Caco-2 (cell line): ENCODE measurements around the gene DOK3. TPM values are rescaled to one million over a fixed set of nuclear protein-coding genes. Genes with fewer than 3 reads are reported as not detected.

ENCODE experiments used
- BruUV-seq: library from RNA; stranded (reverse); fragments of 400-500 nt; replicated peaks from 2 replicates; lab custom pipeline; 2021; lab: Mats Ljungman, UMichigan
- CTCF ChIA-PET: fragments of 300-600 bp; sonication (Branson Sonifier 250); formaldehyde crosslinking; loops from one replicate; lab custom pipeline; 2022; ENCODE audit warnings: antibody characterized with exemption; lab: Charles Lee
- POLR2A ChIA-PET: fragments of 300-600 bp; sonication (Branson Sonifier 250); formaldehyde crosslinking; loops from one replicate; lab custom pipeline; 2022; ENCODE audit warnings: antibody characterized with exemption; lab: Charles Lee
- DNase-seq, 2 experiments: peaks; one replicate each; pipeline versions ENCODE4 v3.0.0 to v3.0.0-alpha.2; 2020 to 2022
- H3K27me3 ChIP-seq: replicated peaks from 2 replicates; pipeline ENCODE4 v1.6.0; 2011; ENCODE audit warnings: low read length; ENCODE audit not compliant: control insufficient read depth, insufficient read depth
- H3K36me3 ChIP-seq: 2 replicates; pipeline ENCODE4 v1.5.1; 2011; ENCODE audit warnings: low read length; ENCODE audit not compliant: control insufficient read depth, insufficient read depth
- H3K4me1 ChIP-seq: fragments of 250-450 bp; sonication (Bioruptor Pico); 2 replicates; pipeline ENCODE4 v1.5.1; 2020; ENCODE audit warnings: mild to moderate bottlenecking
- H3K4me3 ChIP-seq: 2 replicates; pipeline ENCODE4 v1.5.1; 2011; ENCODE audit warnings: low read depth, mild to moderate bottlenecking, control low read depth, low read length
- H3K9me3 ChIP-seq: fragments of 250-450 bp; sonication (Bioruptor Pico); 2 replicates; pipeline ENCODE4 v1.5.1; 2020; ENCODE audit warnings: mild to moderate bottlenecking, moderate library complexity
- H3K27ac Mint-ChIP-seq: one replicate; pipeline ENCODE4 v1.8.0; 2022; ENCODE audit warnings: mixed read lengths; ENCODE audit not compliant: unreplicated experiment
- H3K27me3 Mint-ChIP-seq: one replicate; pipeline ENCODE4 v1.8.0; 2022; ENCODE audit warnings: mixed read lengths; ENCODE audit not compliant: insufficient read depth, unreplicated experiment
- H3K36me3 Mint-ChIP-seq: one replicate; pipeline ENCODE4 v1.8.0; 2022; ENCODE audit warnings: mild to moderate bottlenecking, mixed read lengths; ENCODE audit not compliant: insufficient read depth, unreplicated experiment
- H3K4me1 Mint-ChIP-seq: one replicate; pipeline ENCODE4 v1.8.0; 2022; ENCODE audit warnings: low read depth, mixed read lengths; ENCODE audit not compliant: unreplicated experiment
- H3K4me3 Mint-ChIP-seq: one replicate; pipeline ENCODE4 v1.8.0; 2022; ENCODE audit warnings: mild to moderate bottlenecking, moderate library complexity, mixed read lengths; ENCODE audit not compliant: unreplicated experiment
- H3K9me3 Mint-ChIP-seq: one replicate; pipeline ENCODE4 v1.8.0; 2022; ENCODE audit warnings: mixed read lengths; ENCODE audit not compliant: unreplicated experiment
- CTCF ChIP-seq, 2 experiments: fragments of 200-600 bp in 1 of 2; IDR thresholded peaks; 1 replicate in 1 of 2; 2 replicates in 1 of 2; pipeline versions ENCODE4 v1.5.1 to v1.8.0; 2011 to 2022; ENCODE audit warnings: antibody characterized with exemption in 1 of 2, control low read depth in 1 of 2, inconsistent platforms in 1 of 2, low read depth in 1 of 2, low read length in 1 of 2, mild to moderate bottlenecking in 1 of 2, moderate library complexity in 1 of 2; ENCODE audit not compliant: insufficient read depth in 1 of 2, severe bottlenecking in 1 of 2, unreplicated experiment in 1 of 2
- intact Hi-C: fragments of 100-400 bp; cut with micrococcal nuclease; formaldehyde crosslinking; loops from one replicate; pipeline ENCODE4 v1.10.0; 2022; ENCODE audit not compliant: unreplicated experiment
- total RNA-seq: library from RNA; stranded (reverse); gene quantifications from 2 replicates; pipeline ENCODE4 v1.2.3, GENCODE V29; 2022

The DOK3 gene
- total RNA-seq, 1 experiment from 2014 or later = 7.9 TPM

GRCh38 chr5:177519463-177520235 lies 10.0 kb upstream of the DOK3 start:
- CTCF ChIA-PET = no interaction called here
- peaks cover 8% of the 10 kb centered on the region for H3K36me3 ChIP-seq
- Mint-ChIP-seq H3K4me1 (peaks cover 15% of the 10 kb centered on the region), H3K27me3 (no peaks in the 10 kb centered on the region), H3K27ac (no peak overlapping the region), H3K9me3 (no peaks in the 10 kb centered on the region), H3K36me3 (peaks cover 76% of the 10 kb centered on the region), H3K4me3 (peak overlapping the region; percentile 7)
- H3K4me3 ChIP-seq = no peak overlapping the region
- peaks cover 12% of the 10 kb centered on the region; the same call in 1 of the 2 replicates for H3K4me1 ChIP-seq
- POLR2A ChIA-PET = no interaction called here
- no TSS peak for BruUV-seq
- no peaks in the 10 kb centered on the region for H3K9me3 ChIP-seq
- intact Hi-C loops = no loop called here
- no peak for DNase-seq
- TF ChIP-seq CTCF (IDR thresholded peaks at IDR 0.05; ENCODE audit: insufficient read depth in 1 of 2, low read depth in 1 of 2, low read length in 1 of 2, severe bottlenecking in 1 of 2, unreplicated experiment in 1 of 2) = no peak
- H3K27me3 ChIP-seq = no peaks in the 10 kb centered on the region

GRCh38 chr5:177516601-177517568 lies 7.3 kb upstream of the DOK3 start, which contains the start of gene DDX41:
DDX41 (minus strand) TSS chr5:177516961; CDS start chr5:177516945, 16 bp downstream.
- POLR2A ChIA-PET = no interaction called here
- Mint-ChIP-seq H3K36me3 (peaks cover 78% of the 10 kb centered on the region), H3K4me3 (peak within 1 kb of the TSS; percentile 92), H3K27me3 (no peaks in the 10 kb centered on the region), H3K27ac (peak within 1 kb of the TSS; percentile 92), H3K4me1 (peaks cover 15% of the 10 kb centered on the region), H3K9me3 (no peaks in the 10 kb centered on the region)
- Histone ChIP-seq H3K9me3 (no peaks in the 10 kb centered on the region), H3K36me3 (peaks cover 15% of the 10 kb centered on the region), H3K4me1 (peaks cover 12% of the 10 kb centered on the region; the same call in 1 of the 2 replicates), H3K4me3 (peak within 1 kb of the TSS; percentile 99), H3K27me3 (no peaks in the 10 kb centered on the region)
- TF ChIP-seq CTCF (IDR thresholded peaks at IDR 0.05; ENCODE audit: insufficient read depth in 1 of 2, low read depth in 1 of 2, low read length in 1 of 2, severe bottlenecking in 1 of 2, unreplicated experiment in 1 of 2) = no peak
- BruUV-seq = TSS peak; percentile 75
- intact Hi-C loops = loop anchor here (1.0 kb wide), 1 partner anchor 71 kb away; no protein-coding TSS in a partner anchor
- CTCF ChIA-PET = interaction anchor here (0.7 to 1.1 kb wide), 3 partner anchors 15 to 497 kb away, joined by 3 to 4 read pairs (median 3); no protein-coding TSS in a partner anchor
- DNase-seq = peak; percentile 96 to 97

GRCh38 chr5:177515580-177515979 lies 6.0 kb upstream of the DOK3 start:
- TF ChIP-seq CTCF (IDR thresholded peaks at IDR 0.05; ENCODE audit: insufficient read depth in 1 of 2, low read depth in 1 of 2, low read length in 1 of 2, severe bottlenecking in 1 of 2, unreplicated experiment in 1 of 2) = no peak
- peak overlapping the region; percentile 92 for H3K4me3 Mint-ChIP-seq
- H3K4me1 ChIP-seq = peaks cover 12% of the 10 kb centered on the region; the same call in 1 of the 2 replicates
- peaks cover 14% of the 10 kb centered on the region for H3K4me1 Mint-ChIP-seq
- peaks cover 73% of the 10 kb centered on the region for H3K36me3 Mint-ChIP-seq
- H3K9me3 ChIP-seq = no peaks in the 10 kb centered on the region
- peak overlapping the region; percentile 92 for H3K27ac Mint-ChIP-seq
- no peak for DNase-seq
- CTCF ChIA-PET = interaction anchor here (0.6 to 0.9 kb wide), 2 partner anchors 58 to 145 kb away, joined by 3 read pairs; no protein-coding TSS in a partner anchor
- H3K27me3 ChIP-seq = no peaks in the 10 kb centered on the region
- BruUV-seq = no TSS peak
- H3K4me3 ChIP-seq = peak overlapping the region; percentile 99
- intact Hi-C loops = no loop called here
- no peaks in the 10 kb centered on the region for H3K27me3 Mint-ChIP-seq
- H3K9me3 Mint-ChIP-seq = no peaks in the 10 kb centered on the region
- H3K36me3 ChIP-seq = peaks cover 13% of the 10 kb centered on the region
- POLR2A ChIA-PET = interaction anchor here (0.6 kb wide), 1 partner anchor 22 kb away, joined by 3 read pairs; no protein-coding TSS in a partner anchor
